GM19239 (cell line): ENCODE measurements around the gene ACER2.

Experiments
- DNase-seq: peaks from one replicate; pipeline ENCODE4 v3.0.0; 2011; ENCODE audit warnings: low spot score; ENCODE audit not compliant: insufficient read length
- FAIRE-seq: peaks from 2 replicates; lab custom pipeline; 2011; peaks lifted over from hg19 to GRCh38; lab: Jason Lieb, UNC

Gene ACER2

GRCh38 chr9:19480345-19480744 lies 71.5 kb downstream of the ACER2 start:
- no peak for FAIRE-seq
- no peak for DNase-seq

- DNase-seq (no peak), FAIRE-seq (no peak)
Measured at GRCh38 chr9:19481121-19481870, 72.5 kb downstream of the ACER2 start.

GRCh38 chr9:19481971-19482404 lies 73.2 kb downstream of the ACER2 start:
- DNase-seq: no peak
- FAIRE-seq: no peak

- DNase-seq (no peak), FAIRE-seq (no peak)
Measured at GRCh38 chr9:19484699-19485098, 75.9 kb downstream of the ACER2 start.

GRCh38 chr9:19485193-19485592 lies 76.4 kb downstream of the ACER2 start:
- DNase-seq: no peak
- FAIRE-seq: no peak

- FAIRE-seq: no peak
Measured at GRCh38 chr9:19486803-19487202, 78.0 kb downstream of the ACER2 start.

GRCh38 chr9:19488721-19489120 lies 79.9 kb downstream of the ACER2 start:
- no peak for FAIRE-seq
- no peak for DNase-seq

More at GRCh38 chr9:19486803-19487202, 78.0 kb downstream of the ACER2 start:
- no peak for DNase-seq

GRCh38 chr9:19490269-19490668 lies 81.5 kb downstream of the ACER2 start:
- DNase-seq (no peak), FAIRE-seq (no peak)

- DNase-seq (no peak), FAIRE-seq (no peak)
Measured at GRCh38 chr9:19490828-19491227, 82.0 kb downstream of the ACER2 start.

GRCh38 chr9:19492775-19493173 lies 84.0 kb downstream of the ACER2 start:
- DNase-seq: no peak
- FAIRE-seq: no peak

GRCh38 chr9:19493174-19493811 lies 84.5 kb downstream of the ACER2 start:
- DNase-seq: peak; percentile 44
- peak; percentile 91 for FAIRE-seq

- FAIRE-seq: no peak
- DNase-seq: no peak
Measured at GRCh38 chr9:19493876-19494275, 85.1 kb downstream of the ACER2 start.

- no peak for FAIRE-seq
- no peak for DNase-seq
Measured at GRCh38 chr9:19495186-19496028, 86.6 kb downstream of the ACER2 start.

- FAIRE-seq (no peak), DNase-seq (no peak)
Measured at GRCh38 chr9:19496321-19497050, 87.7 kb downstream of the ACER2 start.

- DNase-seq: no peak
- FAIRE-seq: no peak
Measured at GRCh38 chr9:19497276-19497675, 88.5 kb downstream of the ACER2 start.

GRCh38 chr9:19498015-19498414 lies 89.2 kb downstream of the ACER2 start:
- FAIRE-seq (no peak), DNase-seq (no peak)
